Pancreas (tissue), 10 donors: ENCODE data around the gene PRKCA. TPM values are rescaled to one million over a fixed set of nuclear protein-coding genes. Genes with fewer than 3 reads are reported as not detected.

Source experiments
- ATAC-seq, 4 donors: fragments of 200-7000 bp; cut with Tn5 transposase; one replicate each; pipeline versions ENCODE4 v1.8.0 to v1.9.1; 2020; ENCODE audit warnings: mild to moderate bottlenecking in 4 of 4, moderate library complexity in 4 of 4
- DNase-seq, 6 donors: peaks; one replicate each; pipeline ENCODE4 v3.0.0-alpha.2; 2020
- FAIRE-seq: peaks from 2 replicates; lab custom pipeline; 2012; peaks lifted over from hg19 to GRCh38; lab: Jason Lieb, UNC
- H3K27ac ChIP-seq, 4 donors: fragments of 200-600 bp; sonication (generic); 1 replicate in 3 of 4; 2 replicates in 1 of 4; pipeline versions ENCODE4 v1.5.0 to v1.8.0; 2020
- H3K27me3 ChIP-seq, 4 donors: fragments of 200-600 bp; one replicate each; pipeline ENCODE4 v1.8.0; 2021
- H3K36me3 ChIP-seq, 3 donors: fragments of 200-600 bp; sonication (generic) in 1 of 3; one replicate each; pipeline versions ENCODE4 v1.5.0 to v1.8.0; 2020 to 2021
- H3K4me1 ChIP-seq, 3 donors: fragments of 200-600 bp; one replicate each; pipeline ENCODE4 v1.8.0; 2021
- H3K4me3 ChIP-seq, 4 donors: fragments of 200-600 bp; sonication (generic) in 2 of 4; one replicate each; pipeline versions ENCODE4 v1.5.0 to v1.8.0; 2020 to 2021
- H3K9me3 ChIP-seq, 4 donors: fragments of 200-600 bp; one replicate each; pipeline ENCODE4 v1.8.0; 2021
- WGBS, 2 donors: extraction: QIAGEN DNeasy Blood & Tissue Kit; methylation state at CpG; one replicate each; pipeline ENCODE4 v1.1.7; 2013; 5-methylcytosine and 5-hydroxymethylcytosine counted together
- intact Hi-C, 3 donors: fragments of 100-400 bp; cut with DNase I; formaldehyde crosslinking; loops; one replicate each; pipeline versions ENCODE4 v1.11.1 to v1.14.2; 2022
- polyA plus RNA-seq, 2 donors: library from polyadenylated mRNA; stranded (reverse); fragments of 200-250 nt; gene quantifications; one replicate each; pipeline ENCODE4 v1.2.3, GENCODE V29; 2013
- total RNA-seq, 6 donors: library from RNA; stranded (reverse); fragmentation: NEBNext Ultra II Directional in 4 of 6; extraction: Animal tissue kit (Norgen Biotek cat#: 25700) in 4 of 6; gene quantifications; one replicate each; pipeline versions ENCODE4 v1.2.1 to v1.2.4, GENCODE V29; 2021 to 2023
- TF ChIP-seq, protein P1 (sequence below), 4 donors: fragments of 200-600 bp; sonication (generic) in 3 of 4; IDR thresholded peaks; one replicate each; pipeline versions ENCODE4 v1.5.0 to v1.8.0; 2021; ENCODE audit warnings: antibody characterized with exemption in 4 of 4
- donor health status: healthy with polysubstance abuse.
- donor health status: DM: no; HTN: no; CAD: no; lungs with moderate emphysema.
- donor health status: DM: no; HTN: no; CAD: no.
- donor health status: control.
- donor health status: control.
- donor health status: Bipolar disorder and iron deficiency.
- donor health status: DM: yes; HTN: yes; CAD: no.
- donor health status: DM: no; HTN: no; CAD: no.
- donor health status: DM: no; HTN: no; CAD: no.
- donor health status: DM: yes; HTN: yes; CAD: no.

The PRKCA gene
- total and polyA plus RNA-seq, 8 donors = 3.5 to 22.3 (median 10.2) TPM

DNA sequence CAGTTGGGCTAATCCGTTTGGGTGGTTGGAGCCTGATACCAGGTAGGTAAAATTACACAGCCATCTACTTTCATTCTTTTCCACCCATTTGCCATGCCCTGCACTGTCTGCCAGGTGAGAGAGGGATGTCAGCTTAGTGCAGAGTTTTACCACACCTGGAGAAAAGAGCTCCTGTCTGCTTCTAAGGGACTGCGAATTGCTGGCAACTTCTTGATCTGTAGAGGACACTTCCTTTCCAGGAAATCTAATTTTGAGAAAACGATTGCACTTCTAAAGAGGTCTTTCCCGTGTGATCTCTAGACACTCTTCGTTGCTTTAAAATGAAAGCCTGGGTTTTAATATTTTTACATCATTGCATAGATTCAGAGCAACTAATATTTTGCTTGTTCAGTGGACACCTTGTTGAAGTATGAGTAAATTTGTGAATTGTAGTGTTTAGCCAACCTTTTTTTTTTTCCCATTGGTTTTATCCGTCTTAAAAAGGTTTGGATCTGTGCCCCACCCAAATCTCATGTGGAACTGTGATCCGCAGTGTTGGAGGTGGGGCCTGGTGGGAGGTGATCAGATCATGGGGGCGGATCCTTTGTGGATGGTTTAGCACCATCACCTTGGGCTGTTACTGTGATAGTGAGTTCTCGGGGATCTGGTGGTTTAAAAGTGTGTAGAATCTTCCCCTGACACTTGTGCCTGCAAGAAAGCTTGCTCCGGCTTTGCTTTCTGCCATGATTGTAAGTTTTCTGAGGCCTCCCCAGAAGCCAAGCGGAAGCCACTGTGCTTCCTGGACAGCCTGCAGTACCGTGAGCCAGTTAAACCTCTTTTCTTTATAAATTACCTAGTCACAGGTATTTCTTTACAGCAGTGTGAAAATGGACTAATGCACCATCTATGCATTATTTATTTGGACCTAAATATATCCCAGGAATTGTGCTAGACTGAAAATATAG, 104.6 kb downstream of the PRKCA start:
- Histone ChIP-seq H3K4me1 (peaks cover 5 to 13% (median 7%) of the 10 kb centered on the region in 3 donors), H3K27me3 (no peaks in the 10 kb centered on the region), H3K4me3 (no peak overlapping the region), H3K27ac (no peak overlapping the region), H3K36me3 (no peaks in the 10 kb centered on the region), H3K9me3 (no peaks in the 10 kb centered on the region)
- no peak for FAIRE-seq
- no peak for ATAC-seq
- intact Hi-C loops = no loop called here
- DNase-seq = no peak
- TF ChIP-seq, protein P1, sequence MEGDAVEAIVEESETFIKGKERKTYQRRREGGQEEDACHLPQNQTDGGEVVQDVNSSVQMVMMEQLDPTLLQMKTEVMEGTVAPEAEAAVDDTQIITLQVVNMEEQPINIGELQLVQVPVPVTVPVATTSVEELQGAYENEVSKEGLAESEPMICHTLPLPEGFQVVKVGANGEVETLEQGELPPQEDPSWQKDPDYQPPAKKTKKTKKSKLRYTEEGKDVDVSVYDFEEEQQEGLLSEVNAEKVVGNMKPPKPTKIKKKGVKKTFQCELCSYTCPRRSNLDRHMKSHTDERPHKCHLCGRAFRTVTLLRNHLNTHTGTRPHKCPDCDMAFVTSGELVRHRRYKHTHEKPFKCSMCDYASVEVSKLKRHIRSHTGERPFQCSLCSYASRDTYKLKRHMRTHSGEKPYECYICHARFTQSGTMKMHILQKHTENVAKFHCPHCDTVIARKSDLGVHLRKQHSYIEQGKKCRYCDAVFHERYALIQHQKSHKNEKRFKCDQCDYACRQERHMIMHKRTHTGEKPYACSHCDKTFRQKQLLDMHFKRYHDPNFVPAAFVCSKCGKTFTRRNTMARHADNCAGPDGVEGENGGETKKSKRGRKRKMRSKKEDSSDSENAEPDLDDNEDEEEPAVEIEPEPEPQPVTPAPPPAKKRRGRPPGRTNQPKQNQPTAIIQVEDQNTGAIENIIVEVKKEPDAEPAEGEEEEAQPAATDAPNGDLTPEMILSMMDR (IDR thresholded peaks at IDR 0.05) = no peak
- 67 to 70% methylated on average over 12 of the region's 12 CpGs for WGBS, 2 donors

DNA sequence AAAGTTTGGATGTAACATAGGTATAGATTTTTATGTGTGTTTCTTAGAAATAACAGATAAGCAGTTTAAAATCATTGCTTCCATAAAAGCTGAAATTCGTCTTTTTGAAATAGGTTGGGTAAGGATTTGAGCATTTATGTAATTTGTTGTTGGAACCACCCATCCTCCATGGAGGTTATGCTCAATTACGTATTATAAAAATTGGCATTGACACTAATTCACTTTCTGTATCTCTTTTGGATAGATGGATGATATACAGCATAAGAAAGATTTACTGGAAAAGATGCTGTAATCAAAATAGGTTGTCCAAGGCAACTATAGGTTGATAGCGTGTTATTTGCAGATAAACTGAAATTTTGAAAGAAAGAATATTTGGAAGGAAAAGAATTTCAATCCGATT, 105.5 kb downstream of the PRKCA start:
- Histone ChIP-seq H3K27ac (no peak overlapping the region), H3K9me3 (no peaks in the 10 kb centered on the region), H3K4me1 (peaks cover 5 to 13% (median 7%) of the 10 kb centered on the region in 3 donors), H3K27me3 (no peaks in the 10 kb centered on the region), H3K36me3 (no peaks in the 10 kb centered on the region), H3K4me3 (no peak overlapping the region)
- ATAC-seq (no peak), FAIRE-seq (no peak), DNase-seq (no peak)
- intact Hi-C loops = no loop called here
- 89 to 97% methylated on average over 4 of the region's 4 CpGs for WGBS, 2 donors
- TF ChIP-seq, protein P1 (IDR thresholded peaks at IDR 0.05) = no peak

DNA sequence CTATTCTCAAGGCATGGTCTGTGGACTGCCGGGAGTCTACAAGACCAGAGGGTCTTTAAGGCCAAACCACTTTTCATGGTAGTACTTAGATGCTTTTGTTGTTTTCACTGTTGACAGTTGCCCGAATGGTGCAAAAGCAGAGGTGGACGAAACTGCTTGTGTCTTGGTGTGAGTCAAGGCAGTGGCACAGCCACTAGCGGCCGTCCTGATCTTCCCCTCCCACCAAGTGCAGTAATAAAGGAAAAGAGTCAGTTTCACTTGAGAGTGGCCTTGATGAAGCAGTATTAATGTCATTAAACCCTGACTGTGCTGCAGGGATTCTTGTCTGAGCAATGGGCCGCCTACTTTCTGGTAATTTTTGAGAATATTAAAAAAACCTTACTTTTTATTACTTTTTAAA, 109.1 kb downstream of the PRKCA start:
- no peak overlapping the region for H3K27ac ChIP-seq
- FAIRE-seq (no peak), DNase-seq (no peak), ATAC-seq (no peak)
- WGBS, 2 donors = 90 to 92% methylated on average over 6 of the region's 6 CpGs
- no peak overlapping the region for H3K4me3 ChIP-seq
- H3K27me3 ChIP-seq = no peaks in the 10 kb centered on the region
- intact Hi-C loops = no loop called here
- H3K9me3 ChIP-seq = no peaks in the 10 kb centered on the region
- TF ChIP-seq, protein P1 (IDR thresholded peaks at IDR 0.05) = no peak
- no peaks in the 10 kb centered on the region for H3K36me3 ChIP-seq
- peaks cover 17 to 22% (median 17%) of the 10 kb centered on the region in 3 donors for H3K4me1 ChIP-seq

DNA sequence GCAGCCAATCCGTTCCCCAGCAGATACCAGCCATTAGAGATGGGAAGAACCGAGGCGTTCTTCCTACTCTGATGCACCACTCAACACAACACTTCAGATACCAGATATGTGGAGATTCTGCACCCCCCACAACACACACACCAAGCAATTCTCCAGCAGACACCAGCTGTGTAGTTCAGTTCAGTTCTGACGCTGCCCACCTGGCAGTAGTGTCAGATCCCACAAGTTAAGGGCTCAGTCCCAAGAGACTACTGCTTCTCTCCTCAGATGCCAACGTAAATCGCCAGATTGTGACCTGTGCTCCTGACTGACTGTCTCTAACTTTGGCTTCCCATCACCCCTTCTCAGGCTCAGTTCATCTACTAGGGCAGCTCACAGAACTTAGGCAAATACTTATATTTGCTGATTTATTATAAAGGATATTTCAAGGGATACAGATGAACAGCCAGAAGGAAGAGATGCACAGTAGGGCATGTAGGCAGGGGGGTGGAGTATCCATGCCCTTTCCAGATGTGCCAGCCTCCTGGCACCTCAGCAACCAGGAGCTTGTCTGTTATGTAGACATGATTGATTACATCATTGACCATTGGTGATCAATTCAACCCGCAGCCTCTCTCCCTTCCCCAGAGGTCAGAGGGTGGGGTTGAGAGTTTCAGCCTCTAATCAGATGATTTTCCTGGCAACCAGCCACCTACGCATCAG, 110.6 kb downstream of the PRKCA start:
- Histone ChIP-seq H3K27me3 (no peaks in the 10 kb centered on the region), H3K4me1 (peaks cover 17 to 20% (median 18%) of the 10 kb centered on the region in 3 donors), H3K4me3 (no peak overlapping the region), H3K27ac (no peak overlapping the region), H3K36me3 (no peaks in the 10 kb centered on the region), H3K9me3 (no peaks in the 10 kb centered on the region)
- TF ChIP-seq, protein P1 (IDR thresholded peaks at IDR 0.05) = no peak
- intact Hi-C loops = no loop called here
- ATAC-seq = no peak
- FAIRE-seq = no peak
- DNase-seq = no peak
- WGBS, 2 donors = 89 to 92% methylated on average over 8 of the region's 8 CpGs
